ENCODE measurements around the gene UBE2C. TPM values are rescaled to one million over a fixed set of nuclear protein-coding genes. Genes with fewer than 3 reads are reported as not detected.

UBE2C gene
- total RNA-seq, 2 donors from 2014 or later: 139 to 216 TPM

DNA sequence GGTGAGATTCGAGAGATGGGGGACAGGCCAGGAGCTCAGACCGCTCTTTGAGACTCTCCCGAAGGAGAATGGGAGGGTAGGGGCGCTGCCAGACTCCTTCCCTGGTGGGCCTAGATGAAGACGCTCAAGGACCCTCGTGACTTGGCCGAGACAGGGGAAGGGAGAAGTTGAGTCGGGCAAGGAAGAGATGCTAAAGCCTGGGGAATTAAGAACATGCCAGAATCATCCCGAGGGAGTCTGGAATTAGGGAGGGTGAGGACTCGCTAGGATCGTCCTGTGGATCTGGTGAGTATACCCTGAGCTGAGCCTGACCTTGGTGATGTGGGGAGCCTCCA is 529 bp downstream of the UBE2C start:
- Mint-ChIP-seq H3K4me1 (peaks cover 19% of the 10 kb centered on the region), H3K36me3 (ENCODE audit: low read depth) (peaks cover 51% of the 10 kb centered on the region), H3K27ac (peak overlapping the region; percentile 89), H3K4me3 (peak overlapping the region; percentile 91), H3K27me3 (ENCODE audit: insufficient read depth) (no peaks in the 10 kb centered on the region), H3K9me3 (no peaks in the 10 kb centered on the region)
- Histone ChIP-seq H3K9me3 (ENCODE audit: control insufficient read depth, low read length) (no peaks in the 10 kb centered on the region), H3K9ac (ENCODE audit: extremely low read depth, low read length, poor library complexity, severe bottlenecking) (peak overlapping the region; percentile 77), H3K27me3 (ENCODE audit: control insufficient read depth, insufficient read depth, low read length, poor library complexity, severe bottlenecking) (no peaks in the 10 kb centered on the region), H3K27ac (ENCODE audit: low read depth, low read length) (no peak overlapping the region), H3K4me1 (ENCODE audit: control insufficient read depth, insufficient read depth, low read length) (peaks cover 10% of the 10 kb centered on the region), H3K36me3 (ENCODE audit: control insufficient read depth, insufficient read depth, low read length) (peaks cover 70% of the 10 kb centered on the region), H3K4me3 (ENCODE audit: low read length) (peak overlapping the region; percentile 87)
- DNase-seq: no peak
- TF ChIP-seq CTCF (conservative IDR thresholded peaks at IDR 0.05): no peak
- 0 to 3% methylated on average over 1 to 11 of the region's 11 CpGs for WGBS, 2 experiments (ENCODE audit: insufficient coverage in 1 of 2, insufficient read length in 1 of 2)

- no peak for TF ChIP-seq CTCF (conservative IDR thresholded peaks at IDR 0.05)
Measured at GRCh38 chr20:45813489-45813888, 1.0 kb downstream of the UBE2C start.

GRCh38 chr20:45814314-45814713 is 1.9 kb downstream of the UBE2C start:
- Mint-ChIP-seq H3K27ac (no peak overlapping the region), H3K4me3 (peak overlapping the region; percentile 91)

More at GRCh38 chr20:45813489-45813888, 1.0 kb downstream of the UBE2C start:
- Histone ChIP-seq H3K36me3 (ENCODE audit: control insufficient read depth, insufficient read depth, low read length) (peaks cover 67% of the 10 kb centered on the region), H3K4me3 (ENCODE audit: low read length) (peak overlapping the region; percentile 87), H3K27me3 (ENCODE audit: control insufficient read depth, insufficient read depth, low read length, poor library complexity, severe bottlenecking) (no peaks in the 10 kb centered on the region), H3K9ac (ENCODE audit: extremely low read depth, low read length, poor library complexity, severe bottlenecking) (peak overlapping the region; percentile 77), H3K27ac (ENCODE audit: low read depth, low read length) (no peak overlapping the region), H3K9me3 (ENCODE audit: control insufficient read depth, low read length) (no peaks in the 10 kb centered on the region), H3K4me1 (ENCODE audit: control insufficient read depth, insufficient read depth, low read length) (peaks cover 10% of the 10 kb centered on the region)
- H3K4me1 Mint-ChIP-seq: peaks cover 19% of the 10 kb centered on the region
- H3K9me3 Mint-ChIP-seq: no peaks in the 10 kb centered on the region
- H3K36me3 Mint-ChIP-seq (ENCODE audit: low read depth): peaks cover 48% of the 10 kb centered on the region
- peak overlapping the region; percentile 91 for H3K4me3 Mint-ChIP-seq
- WGBS, 2 experiments (ENCODE audit: insufficient coverage in 1 of 2, insufficient read length in 1 of 2): 55 to 100% methylated on average over 1 to 7 of the region's 7 CpGs
- no peak for DNase-seq
- H3K27ac Mint-ChIP-seq: peak overlapping the region; percentile 89
- no peaks in the 10 kb centered on the region for H3K27me3 Mint-ChIP-seq (ENCODE audit: insufficient read depth)

More at GRCh38 chr20:45814314-45814713, 1.9 kb downstream of the UBE2C start:
- Histone ChIP-seq H3K4me3 (ENCODE audit: low read length) (peak overlapping the region; percentile 70), H3K9ac (ENCODE audit: extremely low read depth, low read length, poor library complexity, severe bottlenecking) (no peak overlapping the region), H3K27me3 (ENCODE audit: control insufficient read depth, insufficient read depth, low read length, poor library complexity, severe bottlenecking) (no peaks in the 10 kb centered on the region), H3K4me1 (ENCODE audit: control insufficient read depth, insufficient read depth, low read length) (peaks cover 10% of the 10 kb centered on the region), H3K27ac (ENCODE audit: low read depth, low read length) (no peak overlapping the region), H3K9me3 (ENCODE audit: control insufficient read depth, low read length) (no peaks in the 10 kb centered on the region), H3K36me3 (ENCODE audit: control insufficient read depth, insufficient read depth, low read length) (peaks cover 59% of the 10 kb centered on the region)
- 96 to 100% methylated on average over 1 to 3 of the region's 3 CpGs for WGBS, 2 experiments (ENCODE audit: insufficient coverage in 1 of 2, insufficient read length in 1 of 2)
- Mint-ChIP-seq H3K36me3 (ENCODE audit: low read depth) (peaks cover 40% of the 10 kb centered on the region), H3K27me3 (ENCODE audit: insufficient read depth) (no peaks in the 10 kb centered on the region), H3K9me3 (no peaks in the 10 kb centered on the region), H3K4me1 (peaks cover 19% of the 10 kb centered on the region)
- no peak for TF ChIP-seq CTCF (conservative IDR thresholded peaks at IDR 0.05)
- DNase-seq: no peak

All from endodermal cell (in vitro differentiated cells).